Choroid plexus epithelial cell (primary cell): ENCODE measurements around the gene PRDM12.

Source experiments
- DNase-seq: peaks from one replicate; pipeline ENCODE4 v3.0.0-alpha.2; 2010; ENCODE audit warnings: low read depth
- H3K4me3 ChIP-seq: 2 replicates; pipeline ENCODE4 v1.5.1; 2011; ENCODE audit warnings: low read depth, mild to moderate bottlenecking, control low read depth, low read length, moderate library complexity
- TF ChIP-seq, protein P1 (sequence below): conservative IDR thresholded peaks from 2 replicates; pipeline ENCODE4 v1.5.1; 2011; ENCODE audit warnings: low read depth, mild to moderate bottlenecking, control low read depth, inconsistent platforms, low read length, moderate library complexity

PRDM12 gene

DNA sequence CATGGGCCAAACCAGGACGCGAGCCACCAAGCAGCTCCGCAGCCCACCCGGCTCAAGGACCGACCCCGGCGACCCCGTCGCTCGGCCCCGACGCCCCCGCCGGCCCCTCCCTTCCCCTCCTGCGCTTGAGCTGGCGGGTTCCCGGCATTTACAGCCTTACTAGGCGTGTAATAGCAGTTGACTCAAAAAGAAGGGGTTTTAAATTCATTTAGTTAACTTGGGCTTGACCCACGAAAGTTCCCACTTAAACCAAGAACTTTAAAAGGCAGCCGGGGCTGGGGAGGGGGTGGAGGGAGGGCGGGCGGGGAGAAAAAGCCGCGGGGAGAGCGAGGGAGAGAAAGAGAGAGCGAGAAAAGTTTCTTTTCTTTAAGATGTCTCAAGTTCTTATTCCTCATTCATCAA lies 636 bp downstream of the PRDM12 start:
- no peak overlapping the region for H3K4me3 ChIP-seq
- DNase-seq: no peak
- TF ChIP-seq, protein P1, sequence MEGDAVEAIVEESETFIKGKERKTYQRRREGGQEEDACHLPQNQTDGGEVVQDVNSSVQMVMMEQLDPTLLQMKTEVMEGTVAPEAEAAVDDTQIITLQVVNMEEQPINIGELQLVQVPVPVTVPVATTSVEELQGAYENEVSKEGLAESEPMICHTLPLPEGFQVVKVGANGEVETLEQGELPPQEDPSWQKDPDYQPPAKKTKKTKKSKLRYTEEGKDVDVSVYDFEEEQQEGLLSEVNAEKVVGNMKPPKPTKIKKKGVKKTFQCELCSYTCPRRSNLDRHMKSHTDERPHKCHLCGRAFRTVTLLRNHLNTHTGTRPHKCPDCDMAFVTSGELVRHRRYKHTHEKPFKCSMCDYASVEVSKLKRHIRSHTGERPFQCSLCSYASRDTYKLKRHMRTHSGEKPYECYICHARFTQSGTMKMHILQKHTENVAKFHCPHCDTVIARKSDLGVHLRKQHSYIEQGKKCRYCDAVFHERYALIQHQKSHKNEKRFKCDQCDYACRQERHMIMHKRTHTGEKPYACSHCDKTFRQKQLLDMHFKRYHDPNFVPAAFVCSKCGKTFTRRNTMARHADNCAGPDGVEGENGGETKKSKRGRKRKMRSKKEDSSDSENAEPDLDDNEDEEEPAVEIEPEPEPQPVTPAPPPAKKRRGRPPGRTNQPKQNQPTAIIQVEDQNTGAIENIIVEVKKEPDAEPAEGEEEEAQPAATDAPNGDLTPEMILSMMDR: no peak

GRCh38 chr9:130665431-130666392 lies 1.3 kb downstream of the PRDM12 start:
- TF ChIP-seq, protein P1: no peak
- no peak overlapping the region for H3K4me3 ChIP-seq
- no peak for DNase-seq

- TF ChIP-seq, protein P1: no peak
- H3K4me3 ChIP-seq: no peak overlapping the region
- DNase-seq: no peak
Observed at GRCh38 chr9:130666393-130667119, 2.2 kb downstream of the PRDM12 start.

DNA sequence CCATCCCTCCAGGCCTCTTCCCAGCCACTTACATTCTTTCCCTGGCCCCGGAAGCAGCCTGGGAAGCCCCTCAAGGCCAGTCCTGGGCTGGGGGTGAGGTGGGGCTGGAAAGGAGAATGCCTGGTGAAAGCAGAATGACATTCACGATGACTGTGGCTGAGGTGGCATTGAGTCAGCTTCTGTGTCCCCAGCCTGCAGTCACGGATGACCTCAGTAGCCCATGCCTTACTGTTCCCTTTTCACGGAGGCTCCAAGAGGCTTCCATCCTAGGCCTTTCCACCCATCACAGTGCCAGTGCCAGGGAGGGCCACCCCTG lies 2.7 kb downstream of the PRDM12 start:
- no peak overlapping the region for H3K4me3 ChIP-seq
- TF ChIP-seq, protein P1: no peak
- no peak for DNase-seq

GRCh38 chr9:130668196-130668595 lies 3.8 kb downstream of the PRDM12 start:
- TF ChIP-seq, protein P1: no peak
- no peak overlapping the region for H3K4me3 ChIP-seq
- no peak for DNase-seq

DNA sequence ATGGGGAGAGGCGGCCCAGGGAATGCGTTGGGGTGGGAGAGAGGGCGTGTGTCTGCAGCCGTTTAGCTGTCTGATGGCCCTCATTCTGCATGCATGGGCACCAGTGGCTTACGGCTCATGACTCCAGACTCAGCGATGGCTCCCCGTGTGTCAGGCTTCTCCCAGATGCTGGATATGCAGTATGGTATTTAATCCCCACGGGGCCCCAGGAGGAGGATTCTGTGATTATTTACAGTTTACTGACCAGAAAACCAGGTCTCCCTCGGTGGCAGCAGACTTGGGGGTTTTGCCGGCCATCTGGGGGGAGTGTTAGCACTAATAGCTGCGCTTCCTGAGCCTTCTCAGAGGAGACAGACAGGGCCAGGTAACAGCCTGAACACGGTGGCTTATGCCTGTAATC lies 4.3 kb downstream of the PRDM12 start:
- DNase-seq: no peak
- TF ChIP-seq, protein P1: no peak
- H3K4me3 ChIP-seq: no peak overlapping the region

DNA sequence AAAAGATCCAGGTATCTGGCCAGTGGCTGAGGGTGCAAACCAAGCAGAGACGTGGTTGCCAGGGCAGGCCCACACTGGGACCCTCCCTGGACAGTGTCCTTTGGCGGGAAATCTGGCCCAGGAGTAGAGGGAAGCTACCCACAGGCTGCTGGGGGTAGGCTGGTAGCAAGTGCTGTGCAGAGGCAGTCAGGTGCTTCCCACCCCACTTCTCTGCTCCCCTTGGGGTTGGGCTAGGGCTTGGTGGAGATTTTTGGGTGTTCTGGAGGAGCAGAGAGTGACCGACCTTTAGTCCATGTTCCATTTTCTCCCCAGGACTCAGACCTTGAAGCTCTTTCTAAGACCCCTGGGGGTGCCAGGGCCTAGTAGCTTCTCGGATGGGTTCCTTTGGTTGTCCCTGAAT lies 5.6 kb downstream of the PRDM12 start:
- no peak overlapping the region for H3K4me3 ChIP-seq
- DNase-seq: no peak
- TF ChIP-seq, protein P1: no peak
